SK-N-SH treated with all-trans-retinoic acid at 6 μM for 48 hours (cell line): Measurements from ENCODE around the gene PTPRN2.

Experiments used
- ATAC-seq: fragments of 200-7000 bp; cut with Tn5 transposase; 3 replicates; pipeline ENCODE4 v1.9.1; 2020; ENCODE audit warnings: mild to moderate bottlenecking, moderate library complexity
- ARNTL ChIP-seq: fragments of 450-650 bp; formaldehyde crosslinking; IDR thresholded peaks from 2 replicates; pipeline ENCODE4 v1.5.0; 2020; ENCODE audit warnings: low read depth, mild to moderate bottlenecking, moderate library complexity, borderline replicate concordance
- BACH2 ChIP-seq: fragments of 250-450 bp; sonication (Bioruptor Pico); IDR thresholded peaks from 2 replicates; pipeline ENCODE4 v1.9.0; 2021; ENCODE audit warnings: mild to moderate bottlenecking, borderline replicate concordance
- CSDC2 ChIP-seq: fragments of 250-450 bp; sonication (Bioruptor Pico); IDR thresholded peaks from 2 replicates; pipeline ENCODE4 v1.5.0; 2020; ENCODE audit warnings: mild to moderate bottlenecking, moderate library complexity
- ESRRG ChIP-seq: fragments of 250-450 bp; sonication (Bioruptor Pico); IDR thresholded peaks from 2 replicates; pipeline ENCODE4 v1.6.1; 2021; ENCODE audit warnings: mild to moderate bottlenecking
- GLIS3 ChIP-seq: fragments of 250-450 bp; sonication (Bioruptor Pico); IDR thresholded peaks from 2 replicates; pipeline ENCODE4 v1.5.0; 2020; ENCODE audit warnings: mild to moderate bottlenecking, moderate library complexity
- ISL1 ChIP-seq: fragments of 250-450 bp; sonication (Bioruptor Pico); IDR thresholded peaks from 2 replicates; pipeline ENCODE4 v2.1.2; 2022; ENCODE audit warnings: mild to moderate bottlenecking, moderate library complexity
- PATZ1 ChIP-seq: fragments of 250-450 bp; sonication (Bioruptor Pico); IDR thresholded peaks from 2 replicates; pipeline ENCODE4 v1.8.0; 2020; ENCODE audit warnings: mild to moderate bottlenecking, moderate library complexity, borderline replicate concordance
- POU6F1 ChIP-seq: fragments of 250-450 bp; sonication (Bioruptor Pico); IDR thresholded peaks from 2 replicates; pipeline ENCODE4 v1.8.0; 2021; ENCODE audit warnings: low read depth, mild to moderate bottlenecking, moderate library complexity, borderline replicate concordance
- PPARA ChIP-seq: fragments of 250-450 bp; sonication (Bioruptor Pico); IDR thresholded peaks from 2 replicates; pipeline ENCODE4 v1.5.0; 2020; ENCODE audit warnings: mild to moderate bottlenecking, borderline replicate concordance
- RARB ChIP-seq: fragments of 250-450 bp; sonication (Bioruptor Pico); IDR thresholded peaks from 2 replicates; pipeline ENCODE4 v1.8.0; 2021; ENCODE audit warnings: mild to moderate bottlenecking, moderate library complexity
- SNAI2 ChIP-seq: fragments of 250-450 bp; sonication (Bioruptor Pico); IDR thresholded peaks from 2 replicates; pipeline ENCODE4 v1.5.0; 2020; ENCODE audit warnings: mild to moderate bottlenecking, moderate library complexity
- TCF4 ChIP-seq: fragments of 250-450 bp; sonication (Bioruptor Pico); IDR thresholded peaks from 2 replicates; pipeline ENCODE4 v1.8.0; 2021; ENCODE audit warnings: mild to moderate bottlenecking, moderate library complexity, borderline replicate concordance
- TOX ChIP-seq: fragments of 250-450 bp; sonication (Bioruptor Pico); IDR thresholded peaks from 2 replicates; pipeline ENCODE4 v1.8.0; 2021; ENCODE audit warnings: mild to moderate bottlenecking, moderate library complexity, borderline replicate concordance
- TSHZ2 ChIP-seq: fragments of 250-450 bp; sonication (Bioruptor Pico); IDR thresholded peaks from 2 replicates; pipeline ENCODE4 v1.5.0; 2020; ENCODE audit warnings: mild to moderate bottlenecking, moderate library complexity
- ZC3H10 ChIP-seq: fragments of 250-450 bp; sonication (Bioruptor Pico); IDR thresholded peaks from 2 replicates; pipeline ENCODE4 v1.5.1; 2021; ENCODE audit warnings: mild to moderate bottlenecking, moderate library complexity
- ZFP3 ChIP-seq: fragments of 250-450 bp; sonication (Bioruptor Pico); IDR thresholded peaks from 2 replicates; pipeline ENCODE4 v1.5.0; 2020; ENCODE audit warnings: mild to moderate bottlenecking, moderate library complexity
- ZFP30 ChIP-seq: fragments of 450-650 bp; formaldehyde crosslinking; IDR thresholded peaks from 2 replicates; pipeline ENCODE4 v1.5.0; 2022; ENCODE audit warnings: mild to moderate bottlenecking, moderate library complexity
- ZNF565 ChIP-seq: fragments of 450-650 bp; formaldehyde crosslinking; conservative IDR thresholded peaks from 2 replicates; pipeline ENCODE4 v1.5.0; 2020; ENCODE audit warnings: low read depth, mild to moderate bottlenecking, moderate library complexity
- ZNF70 ChIP-seq: fragments of 450-650 bp; formaldehyde crosslinking; IDR thresholded peaks from 2 replicates; pipeline ENCODE4 v1.5.0; 2020; ENCODE audit warnings: mild to moderate bottlenecking, moderate library complexity
- ZNF8 ChIP-seq: fragments of 450-650 bp; formaldehyde crosslinking; IDR thresholded peaks from 2 replicates; pipeline ENCODE4 v1.5.0; 2020; ENCODE audit warnings: mild to moderate bottlenecking, moderate library complexity
- TF ChIP-seq, protein P1 (sequence below): fragments of 250-450 bp; sonication (Bioruptor Pico); IDR thresholded peaks from 2 replicates; pipeline ENCODE4 v1.5.1; 2020; ENCODE audit warnings: low read depth, mild to moderate bottlenecking, moderate library complexity
- TF ChIP-seq, protein P2 (sequence below): fragments of 250-450 bp; sonication (Bioruptor Pico); IDR thresholded peaks from 2 replicates; pipeline ENCODE4 v1.5.1; 2021; ENCODE audit warnings: mild to moderate bottlenecking, moderate library complexity

Gene PTPRN2

GRCh38 chr7:157550300-157551275 is 1037.0 kb downstream of the PTPRN2 start:
- no peak for ATAC-seq
- TF ChIP-seq PPARA = no peak
- TF ChIP-seq ARNTL = no peak
- TF ChIP-seq PATZ1 = no peak
- no peak for TF ChIP-seq ZNF8 (CRISPR knock-in tag)
- TF ChIP-seq ESRRG = no peak
- no peak for TF ChIP-seq RARB (CRISPR knock-in tag)
- no peak for TF ChIP-seq ZNF565 (CRISPR knock-in tag)
- TF ChIP-seq ZC3H10 (CRISPR knock-in tag) = no peak
- no peak for TF ChIP-seq ZNF70
- TF ChIP-seq ZFP3 (CRISPR knock-in tag) = no peak
- no peak for TF ChIP-seq TOX
- no peak for TF ChIP-seq ZFP30
- TF ChIP-seq CSDC2 (CRISPR knock-in tag) = no peak
- no peak for TF ChIP-seq TCF4 (CRISPR knock-in tag)
- TF ChIP-seq, protein P1, sequence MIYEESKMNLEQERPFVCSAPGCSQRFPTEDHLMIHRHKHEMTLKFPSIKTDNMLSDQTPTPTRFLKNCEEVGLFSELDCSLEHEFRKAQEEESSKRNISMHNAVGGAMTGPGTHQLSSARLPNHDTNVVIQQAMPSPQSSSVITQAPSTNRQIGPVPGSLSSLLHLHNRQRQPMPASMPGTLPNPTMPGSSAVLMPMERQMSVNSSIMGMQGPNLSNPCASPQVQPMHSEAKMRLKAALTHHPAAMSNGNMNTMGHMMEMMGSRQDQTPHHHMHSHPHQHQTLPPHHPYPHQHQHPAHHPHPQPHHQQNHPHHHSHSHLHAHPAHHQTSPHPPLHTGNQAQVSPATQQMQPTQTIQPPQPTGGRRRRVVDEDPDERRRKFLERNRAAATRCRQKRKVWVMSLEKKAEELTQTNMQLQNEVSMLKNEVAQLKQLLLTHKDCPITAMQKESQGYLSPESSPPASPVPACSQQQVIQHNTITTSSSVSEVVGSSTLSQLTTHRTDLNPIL (CRISPR knock-in tag) = no peak
- no peak for TF ChIP-seq POU6F1 (CRISPR knock-in tag)
- TF ChIP-seq, protein P2, sequence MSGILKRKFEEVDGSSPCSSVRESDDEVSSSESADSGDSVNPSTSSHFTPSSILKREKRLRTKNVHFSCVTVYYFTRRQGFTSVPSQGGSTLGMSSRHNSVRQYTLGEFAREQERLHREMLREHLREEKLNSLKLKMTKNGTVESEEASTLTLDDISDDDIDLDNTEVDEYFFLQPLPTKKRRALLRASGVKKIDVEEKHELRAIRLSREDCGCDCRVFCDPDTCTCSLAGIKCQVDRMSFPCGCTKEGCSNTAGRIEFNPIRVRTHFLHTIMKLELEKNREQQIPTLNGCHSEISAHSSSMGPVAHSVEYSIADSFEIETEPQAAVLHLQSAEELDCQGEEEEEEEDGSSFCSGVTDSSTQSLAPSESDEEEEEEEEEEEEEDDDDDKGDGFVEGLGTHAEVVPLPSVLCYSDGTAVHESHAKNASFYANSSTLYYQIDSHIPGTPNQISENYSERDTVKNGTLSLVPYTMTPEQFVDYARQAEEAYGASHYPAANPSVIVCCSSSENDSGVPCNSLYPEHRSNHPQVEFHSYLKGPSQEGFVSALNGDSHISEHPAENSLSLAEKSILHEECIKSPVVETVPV (CRISPR knock-in tag) = no peak
- no peak for TF ChIP-seq GLIS3 (CRISPR knock-in tag)
- TF ChIP-seq ISL1 = no peak
- TF ChIP-seq BACH2 (CRISPR knock-in tag) = no peak

DNA sequence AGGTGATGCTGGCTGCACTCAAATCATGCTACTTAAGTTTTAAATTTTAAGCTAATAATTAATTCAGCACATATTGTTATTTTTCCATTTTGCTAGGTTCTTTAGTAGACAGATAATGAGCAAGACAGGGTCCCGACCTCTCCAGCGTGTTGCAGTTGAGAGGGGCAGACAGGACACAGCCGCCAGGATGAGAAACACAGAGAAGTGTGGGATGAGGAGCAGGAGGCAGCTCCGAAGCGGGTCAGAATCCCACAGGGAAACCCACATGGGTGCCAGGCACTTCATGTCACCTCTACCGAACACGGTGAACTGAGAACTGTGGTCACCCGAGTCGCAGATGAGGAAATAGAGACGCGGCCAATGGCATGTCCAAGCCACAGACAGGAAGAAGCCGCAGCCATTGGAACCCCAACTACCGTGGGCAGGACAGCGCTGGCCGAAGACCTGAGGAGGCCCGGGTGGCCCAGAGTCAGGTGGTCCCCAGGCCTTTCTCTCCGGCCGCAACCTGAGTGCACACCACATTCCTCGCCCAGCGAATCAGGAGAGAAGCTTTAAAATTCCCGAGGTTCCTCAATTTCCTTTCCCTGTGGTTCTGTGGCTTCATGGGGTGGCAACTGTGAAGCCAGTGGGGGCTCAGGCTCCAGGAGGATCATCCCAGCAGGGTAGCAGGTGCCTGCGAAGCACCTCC is 1037.9 kb downstream of the PTPRN2 start:
- ATAC-seq = no peak
- no peak for TF ChIP-seq SNAI2 (CRISPR knock-in tag)
- no peak for TF ChIP-seq ESRRG
- TF ChIP-seq ZFP3 (CRISPR knock-in tag) = no peak
- TF ChIP-seq BACH2 (CRISPR knock-in tag) = no peak
- TF ChIP-seq ZFP30 = no peak

DNA sequence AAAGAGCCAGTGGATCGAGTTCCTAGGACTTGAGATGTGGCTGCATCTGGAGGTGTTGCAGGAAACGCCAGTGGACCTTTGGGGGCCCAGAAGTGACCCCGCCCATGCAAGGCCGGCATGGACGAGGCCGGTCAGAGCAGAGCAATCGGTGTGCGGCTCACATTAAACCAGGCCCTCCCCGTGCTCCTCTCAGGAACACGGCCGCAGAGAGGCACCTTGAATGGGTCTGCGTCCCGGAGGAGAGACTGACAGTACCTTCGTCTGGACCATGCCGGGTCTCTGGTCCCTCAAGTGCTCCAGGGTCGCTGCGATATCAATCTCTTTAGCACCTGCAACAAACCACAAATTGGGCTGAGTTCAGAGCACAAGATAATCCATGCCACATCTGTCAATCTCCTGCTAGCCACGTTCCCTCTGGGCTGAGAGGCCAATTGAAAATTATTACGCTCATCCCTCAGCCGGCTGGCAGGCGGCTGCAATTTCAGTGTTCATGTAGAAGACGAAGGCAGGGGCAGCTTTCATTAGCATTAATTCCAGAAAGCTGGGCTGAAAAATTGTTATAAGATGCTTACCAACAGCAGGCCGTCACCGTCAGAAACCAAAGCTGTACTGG is 1038.8 kb downstream of the PTPRN2 start:
- ATAC-seq = no peak
- TF ChIP-seq ESRRG (no peak), TSHZ2 (CRISPR knock-in tag) (no peak), TCF4 (CRISPR knock-in tag) (no peak), CSDC2 (CRISPR knock-in tag) (no peak), TOX (no peak), POU6F1 (CRISPR knock-in tag) (no peak), RARB (CRISPR knock-in tag) (no peak), BACH2 (CRISPR knock-in tag) (no peak), ZNF8 (CRISPR knock-in tag) (no peak), ARNTL (no peak), ZNF565 (CRISPR knock-in tag) (no peak)
- TF ChIP-seq, protein P2 (CRISPR knock-in tag) = no peak
